Natural killer cell (primary cell): Measurements from ENCODE around the gene RBBP8NL. TPM values are rescaled to one million over a fixed set of nuclear protein-coding genes. Genes with fewer than 3 reads are reported as not detected.

ENCODE experiments used
- ATAC-seq, 3 donors: fragments of 150-1000 bp in 2 of 3; fragments of 200-7000 bp in 1 of 3; cut with Tn5 transposase; 1 replicate in 1 of 3; 2 replicates in 2 of 3; pipeline ENCODE4 v1.10.0; 2021; ENCODE audit warnings: mild to moderate bottlenecking in 2 of 3, moderate library complexity in 2 of 3
- DNase-seq, 2 donors: peaks; one replicate each; pipeline versions ENCODE4 v3.0.0 to v3.0.0-alpha.2; 2013 to 2021; ENCODE audit warnings: mixed read lengths in 1 of 2
- H3K27ac ChIP-seq: one replicate; pipeline ENCODE4 v1.5.1; 2013; ENCODE audit warnings: mild to moderate bottlenecking, low read length
- H3K27me3 ChIP-seq: one replicate; pipeline ENCODE4 v1.6.1; 2013; ENCODE audit warnings: low read length; ENCODE audit not compliant: control insufficient read depth, insufficient read depth
- H3K36me3 ChIP-seq: one replicate; pipeline ENCODE4 v1.6.1; 2013; ENCODE audit warnings: low read length; ENCODE audit not compliant: control insufficient read depth, insufficient read depth
- H3K4me1 ChIP-seq: one replicate; pipeline ENCODE4 v1.6.1; 2013; ENCODE audit warnings: low read length; ENCODE audit not compliant: control insufficient read depth, insufficient read depth
- H3K4me3 ChIP-seq: one replicate; pipeline ENCODE4 v1.5.1; 2013; ENCODE audit warnings: low read length
- H3K9me3 ChIP-seq: one replicate; pipeline ENCODE4 v1.6.1; 2013; ENCODE audit warnings: low read length; ENCODE audit not compliant: control insufficient read depth, insufficient read depth
- H3K27ac Mint-ChIP-seq, 2 donors: one replicate each; pipeline ENCODE4 v1.8.0; 2022; ENCODE audit warnings: mild to moderate bottlenecking in 2 of 2, mixed read lengths in 2 of 2, moderate library complexity in 1 of 2
- H3K27me3 Mint-ChIP-seq, 2 donors: one replicate each; pipeline ENCODE4 v1.8.0; 2022; ENCODE audit warnings: low read depth in 2 of 2, mixed read lengths in 2 of 2
- H3K36me3 Mint-ChIP-seq: one replicate; pipeline ENCODE4 v1.8.0; 2022; ENCODE audit warnings: mixed read lengths
- H3K4me1 Mint-ChIP-seq, 2 donors: one replicate each; pipeline ENCODE4 v1.8.0; 2022; ENCODE audit warnings: mixed read lengths in 2 of 2
- H3K4me3 Mint-ChIP-seq: one replicate; pipeline ENCODE4 v1.8.0; 2022; ENCODE audit warnings: mild to moderate bottlenecking, moderate library complexity, mixed read lengths
- H3K9me3 Mint-ChIP-seq, 2 donors: one replicate each; pipeline ENCODE4 v1.8.0; 2022; ENCODE audit warnings: mixed read lengths in 2 of 2
- WGBS: methylation state at CpG from one replicate; pipeline ENCODE4 v1.1.7; 2013; ENCODE audit warnings: missing lambda C conversion rate; ENCODE audit not compliant: insufficient coverage; 5-methylcytosine and 5-hydroxymethylcytosine counted together
- intact Hi-C: fragments of 100-400 bp; cut with micrococcal nuclease; formaldehyde crosslinking; loops from one replicate; pipeline ENCODE4 v1.14.2; 2022
- total RNA-seq, 4 donors: library from RNA; stranded (reverse); fragments of 120-200 nt in 1 of 4; gene quantifications; one replicate each; pipeline versions ENCODE4 v1.2.3 to v1.2.4, GENCODE V29; 2013 to 2022
- TF ChIP-seq, protein P1 (sequence below): fragments of 200-600 bp; IDR thresholded peaks from one replicate; pipeline ENCODE4 v1.8.0; 2022; ENCODE audit warnings: antibody characterized with exemption

The RBBP8NL gene
- total RNA-seq, 3 donors from 2014 or later (not counting 1 experiment from before 2014, with no cell fraction given) = not detected

DNA sequence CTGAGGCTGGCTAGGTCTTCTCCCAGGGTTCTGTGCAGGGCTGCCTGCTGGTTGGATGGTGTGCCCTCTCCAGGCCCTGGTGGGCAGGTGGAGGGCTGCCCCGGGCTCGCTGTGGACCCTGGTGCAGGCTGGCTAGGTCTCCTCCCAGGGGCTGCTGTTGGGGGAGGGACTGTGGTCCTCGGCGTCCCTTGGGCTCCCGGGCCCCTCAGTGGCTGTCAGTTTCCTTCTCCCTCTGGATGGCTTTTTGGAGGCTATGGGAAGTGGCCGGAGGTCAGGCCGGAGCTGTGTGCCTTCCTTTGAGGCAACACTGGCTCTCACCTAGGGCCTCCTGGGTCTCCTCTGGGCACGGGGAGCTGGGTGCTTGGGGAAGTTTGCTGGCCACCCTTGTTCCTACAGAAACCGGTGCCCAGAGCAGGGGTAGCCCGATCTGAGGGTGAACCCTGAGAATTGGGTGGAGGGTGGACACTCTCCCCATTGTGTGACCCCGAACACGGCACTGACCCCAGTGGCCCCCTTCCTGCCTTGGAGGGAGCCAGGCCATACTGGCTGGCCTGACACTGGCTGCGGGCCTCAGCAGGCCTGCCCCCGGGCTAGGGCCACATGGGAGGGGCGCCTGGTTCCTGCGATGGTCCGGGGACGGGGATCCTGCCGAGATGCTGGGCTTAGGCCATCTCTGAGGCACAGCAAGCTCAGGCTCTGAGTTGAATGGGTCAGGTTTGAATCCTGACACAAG, 16.4 kb downstream of the RBBP8NL start:
- intact Hi-C loops = no loop called here
- H3K27ac ChIP-seq = no peak overlapping the region
- H3K4me1 ChIP-seq = peaks cover 29% of the 10 kb centered on the region
- DNase-seq = no peak
- H3K4me3 Mint-ChIP-seq = no peak overlapping the region
- no peaks in the 10 kb centered on the region for H3K27me3 ChIP-seq
- no peaks in the 10 kb centered on the region for H3K9me3 Mint-ChIP-seq
- no peak overlapping the region for H3K27ac Mint-ChIP-seq
- H3K9me3 ChIP-seq = no peaks in the 10 kb centered on the region
- TF ChIP-seq, protein P1, sequence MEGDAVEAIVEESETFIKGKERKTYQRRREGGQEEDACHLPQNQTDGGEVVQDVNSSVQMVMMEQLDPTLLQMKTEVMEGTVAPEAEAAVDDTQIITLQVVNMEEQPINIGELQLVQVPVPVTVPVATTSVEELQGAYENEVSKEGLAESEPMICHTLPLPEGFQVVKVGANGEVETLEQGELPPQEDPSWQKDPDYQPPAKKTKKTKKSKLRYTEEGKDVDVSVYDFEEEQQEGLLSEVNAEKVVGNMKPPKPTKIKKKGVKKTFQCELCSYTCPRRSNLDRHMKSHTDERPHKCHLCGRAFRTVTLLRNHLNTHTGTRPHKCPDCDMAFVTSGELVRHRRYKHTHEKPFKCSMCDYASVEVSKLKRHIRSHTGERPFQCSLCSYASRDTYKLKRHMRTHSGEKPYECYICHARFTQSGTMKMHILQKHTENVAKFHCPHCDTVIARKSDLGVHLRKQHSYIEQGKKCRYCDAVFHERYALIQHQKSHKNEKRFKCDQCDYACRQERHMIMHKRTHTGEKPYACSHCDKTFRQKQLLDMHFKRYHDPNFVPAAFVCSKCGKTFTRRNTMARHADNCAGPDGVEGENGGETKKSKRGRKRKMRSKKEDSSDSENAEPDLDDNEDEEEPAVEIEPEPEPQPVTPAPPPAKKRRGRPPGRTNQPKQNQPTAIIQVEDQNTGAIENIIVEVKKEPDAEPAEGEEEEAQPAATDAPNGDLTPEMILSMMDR = no peak
- 87% methylated on average over 19 of the region's 19 CpGs for WGBS
- no peaks in the 10 kb centered on the region for H3K27me3 Mint-ChIP-seq
- H3K4me3 ChIP-seq = no peak overlapping the region
- ATAC-seq = no peak
- peaks cover 4 to 26% of the 10 kb centered on the region in 2 donors for H3K4me1 Mint-ChIP-seq
- H3K36me3 Mint-ChIP-seq = no peaks in the 10 kb centered on the region
- no peaks in the 10 kb centered on the region for H3K36me3 ChIP-seq

DNA sequence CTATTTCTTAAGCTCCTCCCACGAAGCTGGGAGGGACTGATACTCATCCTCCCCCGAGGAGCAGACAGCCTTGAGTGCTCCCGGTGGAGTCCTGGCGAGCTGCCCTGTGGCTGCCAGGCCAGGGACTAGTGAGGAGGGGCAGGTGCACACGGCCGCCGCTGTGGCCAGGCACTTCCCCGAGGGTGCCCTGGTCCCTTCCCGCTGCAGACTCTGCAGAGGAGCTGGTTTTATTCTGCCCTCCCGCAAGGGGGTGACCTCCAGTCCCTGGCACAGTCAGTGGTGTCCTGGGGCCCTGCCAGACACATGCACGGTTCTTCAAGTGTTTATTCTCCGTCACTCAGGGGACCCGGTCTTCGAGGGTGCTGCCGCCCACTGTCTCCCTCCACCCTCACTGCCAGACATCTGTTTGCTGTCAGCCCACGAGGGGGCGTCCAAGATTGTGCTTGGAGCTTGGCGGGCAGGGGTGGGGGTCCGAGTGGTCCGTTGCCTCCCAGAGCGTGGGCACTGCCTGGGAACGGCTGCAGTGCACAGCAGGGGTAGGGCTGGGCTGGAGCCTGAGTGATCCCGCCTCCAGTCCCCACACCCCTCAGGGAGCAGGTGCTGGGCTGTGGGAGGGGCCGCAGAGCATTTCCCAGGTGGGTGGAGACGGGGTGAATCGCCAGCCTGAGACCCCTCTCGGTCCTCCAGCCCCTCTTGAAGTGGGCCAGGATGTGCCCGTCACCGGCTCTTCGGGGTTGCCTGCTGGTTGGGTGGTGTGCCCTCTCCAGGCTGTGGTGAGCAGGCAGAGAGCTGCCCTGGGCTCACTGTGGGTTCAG, 17.2 kb downstream of the RBBP8NL start:
- Mint-ChIP-seq H3K4me1 (peaks cover 10 to 34% of the 10 kb centered on the region in 2 donors), H3K9me3 (no peaks in the 10 kb centered on the region), H3K27ac (peak overlapping the region in 1 of 2 donors; percentile 14), H3K4me3 (peak overlapping the region; percentile 45), H3K27me3 (no peaks in the 10 kb centered on the region), H3K36me3 (no peaks in the 10 kb centered on the region)
- H3K4me1 ChIP-seq = peaks cover 36% of the 10 kb centered on the region
- H3K27ac ChIP-seq = no peak overlapping the region
- DNase-seq (peak; percentile 31 to 57), ATAC-seq (no peak)
- intact Hi-C loops = no loop called here
- 6% methylated on average over 30 of the region's 30 CpGs for WGBS
- H3K9me3 ChIP-seq = no peaks in the 10 kb centered on the region
- no peak overlapping the region for H3K4me3 ChIP-seq
- TF ChIP-seq, protein P1 = peak; percentile 22
- no peaks in the 10 kb centered on the region for H3K36me3 ChIP-seq
- no peaks in the 10 kb centered on the region for H3K27me3 ChIP-seq

DNA sequence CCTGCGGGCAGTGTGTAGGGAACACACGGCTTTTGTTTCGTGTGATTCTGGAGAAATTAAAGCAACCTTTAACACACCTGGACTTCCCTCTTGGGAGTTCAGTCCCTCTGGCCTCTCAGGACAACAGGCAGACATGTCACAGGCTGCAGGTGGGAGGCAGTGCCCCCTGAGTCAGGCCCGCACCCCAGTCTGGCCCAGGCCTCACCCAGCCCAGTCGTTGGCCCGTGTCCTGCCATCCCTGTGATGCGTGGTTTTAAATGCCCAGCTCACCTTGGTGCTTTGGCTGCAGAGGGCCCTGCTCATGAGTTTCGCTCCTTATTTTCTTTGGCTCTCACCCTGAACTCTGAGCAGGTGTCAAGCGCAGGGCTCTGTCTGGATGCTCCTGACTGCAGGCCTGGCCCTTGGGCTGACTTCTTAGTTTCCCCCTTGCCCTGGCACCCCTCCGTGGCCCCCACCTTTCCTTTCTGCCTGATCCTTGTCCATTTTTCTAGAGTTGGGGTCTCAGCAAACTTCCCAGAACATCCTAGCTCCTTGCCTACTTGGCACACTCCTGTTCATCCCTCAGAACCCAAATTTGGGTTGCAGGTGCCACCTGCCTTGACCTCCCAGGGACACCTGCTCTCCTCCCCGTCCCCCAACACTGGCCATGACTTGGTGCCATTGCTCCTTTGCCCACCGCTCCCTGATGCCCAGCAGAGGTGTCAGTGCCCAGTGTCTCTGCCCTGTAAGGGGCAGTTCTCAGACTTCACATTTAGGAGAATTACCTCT, 18.1 kb downstream of the RBBP8NL start:
- no peaks in the 10 kb centered on the region for H3K9me3 Mint-ChIP-seq
- H3K27ac ChIP-seq = no peak overlapping the region
- H3K27ac Mint-ChIP-seq = peak overlapping the region in 1 of 2 donors; percentile 14
- intact Hi-C loops = no loop called here
- H3K4me3 ChIP-seq = no peak overlapping the region
- H3K27me3 Mint-ChIP-seq = no peaks in the 10 kb centered on the region
- WGBS = 96% methylated on average over 12 of the region's 12 CpGs
- H3K36me3 Mint-ChIP-seq = no peaks in the 10 kb centered on the region
- H3K4me1 Mint-ChIP-seq = peaks cover 10 to 35% of the 10 kb centered on the region in 2 donors
- no peak for ATAC-seq
- H3K27me3 ChIP-seq = no peaks in the 10 kb centered on the region
- TF ChIP-seq, protein P1 = no peak
- H3K36me3 ChIP-seq = no peaks in the 10 kb centered on the region
- H3K9me3 ChIP-seq = no peaks in the 10 kb centered on the region
- DNase-seq = no peak
- peaks cover 39% of the 10 kb centered on the region for H3K4me1 ChIP-seq
- peak overlapping the region; percentile 21 for H3K4me3 Mint-ChIP-seq
